ENCODE data around the gene ICE2. TPM values are rescaled to one million over a fixed set of nuclear protein-coding genes. Genes with fewer than 3 reads are reported as not detected.

ICE2 gene
- total and polyA plus RNA-seq, 11 donors, result 8.4 to 28.8 (median 21.6) TPM

GRCh38 chr15:60395276-60396011 lies 83.5 kb downstream of the ICE2 start:
- DNase-seq (no peak), ATAC-seq (no peak)
- Histone ChIP-seq H3K27me3 (no peaks in the 10 kb centered on the region), H3K27ac (peak overlapping the region in 11 of 12 donors; percentile 82 to 97 (median 93)), H3K9me3 (no peaks in the 10 kb centered on the region), H3K4me3 (peak overlapping the region in 10 of 12 donors; percentile 72 to 90 (median 77)), H3K36me3 (peaks cover 0 to 38% (median 6%) of the 10 kb centered on the region in 9 donors), H3K4me1 (peaks cover 13 to 70% (median 57%) of the 10 kb centered on the region in 12 donors)
- intact Hi-C loops (cut with DNase I), result loop anchor here in 6 of 10 donors (5.0 kb wide), 2 partner anchors 33 to 47 kb away; no protein-coding TSS in a partner anchor
- 68 to 78% (median 77%) methylated on average over 9 of the region's 9 CpGs for WGBS, 4 donors
- TF ChIP-seq CTCF (IDR thresholded peaks at IDR 0.05) (no peak), POLR2A (IDR thresholded peaks at IDR 0.05) (no peak)

GRCh38 chr15:60394689-60395097 lies 84.2 kb downstream of the ICE2 start:
- 33 to 60% (median 54%) methylated on average over 1 of the region's 1 CpG for WGBS, 4 donors
- peaks cover 0 to 46% (median 6%) of the 10 kb centered on the region in 9 donors for H3K36me3 ChIP-seq
- peak overlapping the region in 7 of 12 donors; percentile 4 to 90 (median 74) for H3K4me3 ChIP-seq
- ATAC-seq, result no peak
- peaks cover 14 to 77% (median 65%) of the 10 kb centered on the region in 12 donors for H3K4me1 ChIP-seq
- no peak for DNase-seq
- H3K27me3 ChIP-seq, result no peaks in the 10 kb centered on the region
- peak overlapping the region; percentile 56 to 97 (median 89) for H3K27ac ChIP-seq
- intact Hi-C loops (cut with DNase I), result loop anchor here in 7 of 10 donors (5.0 kb wide), 3 partner anchors 32 to 48 kb away; no protein-coding TSS in a partner anchor
- H3K9me3 ChIP-seq, result no peaks in the 10 kb centered on the region
- no peak for TF ChIP-seq POLR2A (IDR thresholded peaks at IDR 0.05)
- no peak for TF ChIP-seq CTCF (IDR thresholded peaks at IDR 0.05)

GRCh38 chr15:60392986-60393790 lies 85.8 kb downstream of the ICE2 start:
- Histone ChIP-seq H3K27ac (peak overlapping the region; percentile 56 to 97 (median 89)), H3K4me3 (peak overlapping the region in 9 of 12 donors; percentile 0 to 89 (median 22)), H3K27me3 (no peaks in the 10 kb centered on the region), H3K9me3 (no peaks in the 10 kb centered on the region), H3K4me1 (peaks cover 14 to 85% (median 71%) of the 10 kb centered on the region in 12 donors), H3K36me3 (peaks cover 0 to 55% (median 6%) of the 10 kb centered on the region in 9 donors)
- peak in 4 of 5 donors; percentile 62 to 82 (median 75) for DNase-seq
- TF ChIP-seq POLR2A (IDR thresholded peaks at IDR 0.05) (no peak), CTCF (IDR thresholded peaks at IDR 0.05) (no peak)
- WGBS, 4 donors, result 31 to 42% (median 37%) methylated on average over 9 of the region's 9 CpGs
- peak; percentile 33 to 71 (median 62) for ATAC-seq
- intact Hi-C loops (cut with DNase I), result loop anchor here in 2 of 10 donors (2.0 to 5.0 kb wide), 2 partner anchors 22 to 36 kb away; no protein-coding TSS in a partner anchor
